GM12872 (cell line): ENCODE results near the gene TAL1.

ENCODE experiments used
- TF ChIP-seq, protein P1 (sequence below): IDR thresholded peaks from 3 replicates; pipeline ENCODE4 v1.5.1; 2011; ENCODE audit warnings: low read depth, mild to moderate bottlenecking, low read length, moderate library complexity; ENCODE audit not compliant: insufficient read depth

Gene TAL1

GRCh38 chr1:47227341-47228232 is 4.4 kb downstream of the TAL1 start:
- TF ChIP-seq, protein P1, sequence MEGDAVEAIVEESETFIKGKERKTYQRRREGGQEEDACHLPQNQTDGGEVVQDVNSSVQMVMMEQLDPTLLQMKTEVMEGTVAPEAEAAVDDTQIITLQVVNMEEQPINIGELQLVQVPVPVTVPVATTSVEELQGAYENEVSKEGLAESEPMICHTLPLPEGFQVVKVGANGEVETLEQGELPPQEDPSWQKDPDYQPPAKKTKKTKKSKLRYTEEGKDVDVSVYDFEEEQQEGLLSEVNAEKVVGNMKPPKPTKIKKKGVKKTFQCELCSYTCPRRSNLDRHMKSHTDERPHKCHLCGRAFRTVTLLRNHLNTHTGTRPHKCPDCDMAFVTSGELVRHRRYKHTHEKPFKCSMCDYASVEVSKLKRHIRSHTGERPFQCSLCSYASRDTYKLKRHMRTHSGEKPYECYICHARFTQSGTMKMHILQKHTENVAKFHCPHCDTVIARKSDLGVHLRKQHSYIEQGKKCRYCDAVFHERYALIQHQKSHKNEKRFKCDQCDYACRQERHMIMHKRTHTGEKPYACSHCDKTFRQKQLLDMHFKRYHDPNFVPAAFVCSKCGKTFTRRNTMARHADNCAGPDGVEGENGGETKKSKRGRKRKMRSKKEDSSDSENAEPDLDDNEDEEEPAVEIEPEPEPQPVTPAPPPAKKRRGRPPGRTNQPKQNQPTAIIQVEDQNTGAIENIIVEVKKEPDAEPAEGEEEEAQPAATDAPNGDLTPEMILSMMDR: no peak

DNA sequence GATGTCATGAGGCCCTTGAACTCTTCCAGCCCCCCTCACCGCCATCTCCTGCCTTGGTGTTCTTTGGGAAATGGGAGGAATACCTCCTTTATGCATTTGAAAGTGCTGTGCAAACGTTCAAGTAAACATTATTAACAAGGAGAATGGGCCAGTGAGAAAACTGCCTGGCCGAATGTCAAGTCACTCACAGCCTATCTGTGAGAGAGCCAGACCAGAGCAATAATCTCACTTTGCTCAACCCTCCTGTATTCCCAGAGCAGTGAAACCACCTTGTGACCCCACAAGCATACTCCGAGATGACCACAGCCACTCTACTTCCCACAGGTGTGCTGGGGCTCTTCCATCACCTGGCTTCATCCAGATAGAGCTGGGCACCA is 5.2 kb downstream of the TAL1 start:
- TF ChIP-seq, protein P1: no peak

DNA sequence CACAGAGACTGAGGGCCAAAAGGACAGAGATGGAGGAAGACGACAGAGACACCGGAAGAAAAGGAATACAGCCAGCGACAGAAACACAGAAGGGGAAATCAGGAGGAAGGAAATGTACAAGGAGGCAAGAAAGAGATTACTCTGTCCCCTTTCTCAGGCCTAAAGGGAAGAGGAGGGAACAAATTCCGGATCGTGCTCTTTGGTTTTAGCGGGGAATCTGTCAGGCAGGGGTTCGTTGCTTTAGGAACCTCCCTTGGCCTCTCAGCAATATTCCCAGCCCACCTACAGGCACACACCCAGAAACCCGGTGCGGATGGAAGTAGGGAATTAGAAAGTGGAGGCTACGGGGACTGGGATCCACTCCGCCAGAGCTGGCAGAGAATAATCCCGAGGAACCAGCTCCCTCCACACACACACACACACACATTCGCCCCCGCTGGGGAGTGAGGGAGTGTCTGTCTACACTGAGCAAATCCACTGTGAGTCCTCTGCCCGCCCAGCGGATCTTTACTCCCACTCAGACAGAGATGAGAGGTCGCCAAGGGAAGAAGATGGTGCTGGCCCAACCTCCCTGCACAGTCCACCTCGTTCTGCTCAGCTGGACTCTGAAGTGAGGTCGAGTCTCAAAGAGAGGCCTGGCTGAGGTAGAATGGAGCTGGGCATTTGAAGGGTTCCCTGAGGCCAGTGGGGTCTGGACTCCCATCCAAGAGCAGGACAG is 5.7 kb downstream of the TAL1 start:
- TF ChIP-seq, protein P1: no peak

GRCh38 chr1:47225430-47226100 is 6.5 kb downstream of the TAL1 start:
- TF ChIP-seq, protein P1: no peak

DNA sequence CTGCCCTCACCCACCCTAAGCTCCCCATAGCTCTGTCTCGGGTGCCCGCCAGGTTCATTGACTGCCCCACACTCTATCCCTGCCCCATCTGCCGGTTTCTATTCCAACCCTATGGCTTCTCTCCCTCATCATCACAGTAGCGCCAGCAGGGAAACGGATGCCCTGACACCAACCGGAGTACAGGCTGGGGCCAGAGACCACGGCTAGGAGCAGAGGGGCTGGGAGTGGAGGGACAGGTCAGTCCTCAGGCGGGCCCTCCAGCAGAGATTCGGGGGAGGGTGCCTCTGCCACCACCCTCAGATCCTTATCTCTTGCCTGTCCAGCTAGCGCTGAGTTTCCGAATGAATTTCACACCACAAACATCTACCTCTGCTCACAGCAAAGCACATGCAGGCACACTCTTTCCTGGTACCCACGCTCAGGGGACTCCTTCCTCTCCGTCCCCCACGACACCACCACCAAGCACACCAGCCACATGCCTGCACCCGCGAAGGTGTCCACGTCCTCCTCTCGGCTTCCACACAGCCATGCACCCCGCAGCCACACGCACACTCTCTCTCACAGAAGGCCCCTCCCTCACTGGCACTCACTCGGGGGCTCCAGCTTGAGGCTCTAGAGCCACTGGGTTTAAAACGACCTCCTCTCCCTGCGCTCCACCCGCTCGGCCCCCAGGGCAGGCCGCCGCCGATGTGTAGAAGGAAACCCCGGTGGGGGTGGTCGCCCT is 7.2 kb downstream of the TAL1 start:
- TF ChIP-seq, protein P1: no peak

- TF ChIP-seq, protein P1: no peak
Measured at GRCh38 chr1:47223921-47224675, 7.9 kb downstream of the TAL1 start.
